ENCODE measurements around the gene CEP43. TPM values are rescaled to one million over a fixed set of nuclear protein-coding genes. Genes with fewer than 3 reads are reported as not detected.
A peak's percentile ranks its signal among the peaks of the same experiment; 100 is the strongest.

The CEP43 gene
- total RNA-seq, 1 donor from 2014 or later, result 12.1 TPM

DNA sequence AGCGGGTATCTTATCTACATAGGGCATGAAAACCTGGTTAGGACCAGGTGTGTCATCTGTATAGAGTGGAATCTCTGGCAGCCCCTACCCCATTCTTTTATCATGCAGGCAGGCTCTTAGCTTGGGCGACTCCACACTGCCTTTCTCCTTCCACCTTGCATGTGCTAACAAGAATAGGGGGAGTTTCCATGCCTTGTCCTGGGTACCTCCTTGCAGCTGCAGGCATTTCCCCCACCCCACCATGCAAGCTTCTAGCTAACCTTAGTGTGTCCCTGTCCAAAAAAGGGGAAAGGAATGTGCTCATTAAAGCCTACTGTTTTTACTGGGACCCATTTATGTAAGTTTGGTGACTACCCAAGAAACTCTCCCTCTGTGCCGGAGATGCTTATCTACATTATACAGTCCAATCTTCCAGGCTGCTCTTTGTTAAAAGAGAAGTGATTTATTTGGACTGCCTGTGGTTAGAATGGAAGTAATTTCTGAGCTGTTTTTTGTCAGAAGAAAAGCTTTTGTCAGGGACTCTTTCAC, 10.5 kb upstream of the CEP43 start:
- Mint-ChIP-seq H3K36me3 (ENCODE audit: unreplicated experiment) (no peaks in the 10 kb centered on the region), H3K9me3 (ENCODE audit: unreplicated experiment) (peaks cover 2% of the 10 kb centered on the region), H3K27me3 (ENCODE audit: unreplicated experiment) (no peaks in the 10 kb centered on the region), H3K4me1 (ENCODE audit: low read depth, unreplicated experiment) (no peaks in the 10 kb centered on the region), H3K27ac (ENCODE audit: unreplicated experiment) (no peak overlapping the region), H3K4me3 (ENCODE audit: unreplicated experiment) (no peak overlapping the region)
- TF ChIP-seq, protein P1, sequence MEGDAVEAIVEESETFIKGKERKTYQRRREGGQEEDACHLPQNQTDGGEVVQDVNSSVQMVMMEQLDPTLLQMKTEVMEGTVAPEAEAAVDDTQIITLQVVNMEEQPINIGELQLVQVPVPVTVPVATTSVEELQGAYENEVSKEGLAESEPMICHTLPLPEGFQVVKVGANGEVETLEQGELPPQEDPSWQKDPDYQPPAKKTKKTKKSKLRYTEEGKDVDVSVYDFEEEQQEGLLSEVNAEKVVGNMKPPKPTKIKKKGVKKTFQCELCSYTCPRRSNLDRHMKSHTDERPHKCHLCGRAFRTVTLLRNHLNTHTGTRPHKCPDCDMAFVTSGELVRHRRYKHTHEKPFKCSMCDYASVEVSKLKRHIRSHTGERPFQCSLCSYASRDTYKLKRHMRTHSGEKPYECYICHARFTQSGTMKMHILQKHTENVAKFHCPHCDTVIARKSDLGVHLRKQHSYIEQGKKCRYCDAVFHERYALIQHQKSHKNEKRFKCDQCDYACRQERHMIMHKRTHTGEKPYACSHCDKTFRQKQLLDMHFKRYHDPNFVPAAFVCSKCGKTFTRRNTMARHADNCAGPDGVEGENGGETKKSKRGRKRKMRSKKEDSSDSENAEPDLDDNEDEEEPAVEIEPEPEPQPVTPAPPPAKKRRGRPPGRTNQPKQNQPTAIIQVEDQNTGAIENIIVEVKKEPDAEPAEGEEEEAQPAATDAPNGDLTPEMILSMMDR (IDR thresholded peaks at IDR 0.05; ENCODE audit: partially characterized antibody, unreplicated experiment), result no peak
- no peak for DNase-seq

DNA sequence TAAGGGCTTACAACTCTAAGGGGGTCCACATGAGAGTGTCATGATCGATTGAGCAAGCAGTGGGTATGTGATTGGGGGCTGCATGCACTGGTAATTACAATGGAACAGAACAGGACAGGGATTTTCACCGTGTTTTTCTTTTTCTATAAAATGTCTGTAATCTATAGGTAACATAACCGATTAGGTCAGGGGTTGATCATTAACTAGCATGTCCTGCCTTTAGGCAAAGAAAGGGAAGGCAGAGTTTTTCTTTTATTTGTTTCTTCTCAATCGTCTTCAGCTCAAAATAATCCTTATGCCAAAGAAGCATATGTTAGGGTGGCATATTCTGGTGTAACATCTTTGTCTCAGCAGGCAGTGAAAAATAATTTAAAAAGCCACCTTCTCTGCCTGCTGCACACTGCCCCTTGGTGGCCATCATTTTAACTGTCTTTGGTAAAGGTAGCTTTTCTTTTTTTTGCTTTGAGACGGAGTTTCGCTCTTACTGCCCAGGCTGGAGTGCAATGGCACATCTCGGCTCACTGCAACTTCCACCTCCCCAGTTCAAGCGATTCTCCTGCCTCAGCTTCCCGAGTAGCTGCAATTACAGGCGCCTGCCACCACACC, 9.7 kb upstream of the CEP43 start:
- Mint-ChIP-seq H3K9me3 (ENCODE audit: unreplicated experiment) (no peaks in the 10 kb centered on the region), H3K36me3 (ENCODE audit: unreplicated experiment) (no peaks in the 10 kb centered on the region)

DNA sequence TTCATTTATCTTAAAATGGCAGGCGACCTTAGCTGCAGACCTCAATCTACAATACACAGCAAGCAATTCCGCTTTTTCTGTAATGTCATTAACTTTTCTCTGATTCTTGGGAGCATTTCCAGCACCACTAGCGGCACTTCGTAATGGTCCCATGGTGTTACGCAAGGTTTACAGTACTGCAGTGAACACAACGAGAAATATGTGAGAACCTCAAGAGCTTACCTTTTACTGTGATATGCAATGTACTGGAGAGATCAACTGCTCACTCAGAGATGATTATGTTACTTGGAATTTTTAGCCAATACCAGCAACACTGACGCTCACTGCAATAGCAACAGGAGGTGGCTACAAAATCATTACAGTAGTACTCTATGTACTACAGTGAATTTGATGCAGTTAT, 2.8 kb upstream of the CEP43 start:
- H3K27me3 Mint-ChIP-seq (ENCODE audit: unreplicated experiment), result no peaks in the 10 kb centered on the region
- no peak overlapping the region for H3K4me3 Mint-ChIP-seq (ENCODE audit: unreplicated experiment)
- no peaks in the 10 kb centered on the region for H3K9me3 Mint-ChIP-seq (ENCODE audit: unreplicated experiment)
- TF ChIP-seq, protein P1 (IDR thresholded peaks at IDR 0.05; ENCODE audit: partially characterized antibody, unreplicated experiment), result no peak
- no peaks in the 10 kb centered on the region for H3K36me3 Mint-ChIP-seq (ENCODE audit: unreplicated experiment)
- no peak for DNase-seq
- no peaks in the 10 kb centered on the region for H3K4me1 Mint-ChIP-seq (ENCODE audit: low read depth, unreplicated experiment)
- H3K27ac Mint-ChIP-seq (ENCODE audit: unreplicated experiment), result no peak overlapping the region

More for the DNA sequence above, 9.7 kb upstream of the CEP43 start:
- Mint-ChIP-seq H3K4me1 (ENCODE audit: low read depth, unreplicated experiment) (no peaks in the 10 kb centered on the region), H3K27me3 (ENCODE audit: unreplicated experiment) (no peaks in the 10 kb centered on the region), H3K27ac (ENCODE audit: unreplicated experiment) (no peak overlapping the region), H3K4me3 (ENCODE audit: unreplicated experiment) (no peak overlapping the region)
- DNase-seq, result no peak
- TF ChIP-seq, protein P1 (IDR thresholded peaks at IDR 0.05; ENCODE audit: partially characterized antibody, unreplicated experiment), result peak; percentile 63

DNA sequence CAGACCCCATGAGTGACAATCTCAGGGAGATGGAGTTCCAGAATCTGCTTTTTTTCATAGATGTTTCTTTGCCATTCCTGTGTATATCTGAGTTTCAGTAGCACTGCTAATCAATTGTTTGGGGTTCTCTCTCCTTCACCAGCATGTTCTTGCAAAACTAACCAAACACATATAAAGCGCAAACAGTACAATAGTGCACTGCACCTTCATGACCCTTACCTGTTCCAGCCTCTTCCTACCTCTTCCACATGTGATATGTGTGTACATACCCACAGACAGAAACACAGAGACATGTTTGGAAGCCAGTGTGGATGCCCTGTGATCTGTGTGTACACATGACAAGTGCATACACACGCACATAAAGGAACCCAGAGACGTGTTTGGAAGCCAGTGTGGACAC, 1.8 kb upstream of the CEP43 start:
- Mint-ChIP-seq H3K27ac (ENCODE audit: unreplicated experiment) (no peak overlapping the region), H3K9me3 (ENCODE audit: unreplicated experiment) (no peaks in the 10 kb centered on the region), H3K27me3 (ENCODE audit: unreplicated experiment) (no peaks in the 10 kb centered on the region), H3K4me3 (ENCODE audit: unreplicated experiment) (peak overlapping the region; percentile 17), H3K4me1 (ENCODE audit: low read depth, unreplicated experiment) (no peaks in the 10 kb centered on the region), H3K36me3 (ENCODE audit: unreplicated experiment) (no peaks in the 10 kb centered on the region)
- DNase-seq, result no peak
- TF ChIP-seq, protein P1 (IDR thresholded peaks at IDR 0.05; ENCODE audit: partially characterized antibody, unreplicated experiment), result no peak

DNA sequence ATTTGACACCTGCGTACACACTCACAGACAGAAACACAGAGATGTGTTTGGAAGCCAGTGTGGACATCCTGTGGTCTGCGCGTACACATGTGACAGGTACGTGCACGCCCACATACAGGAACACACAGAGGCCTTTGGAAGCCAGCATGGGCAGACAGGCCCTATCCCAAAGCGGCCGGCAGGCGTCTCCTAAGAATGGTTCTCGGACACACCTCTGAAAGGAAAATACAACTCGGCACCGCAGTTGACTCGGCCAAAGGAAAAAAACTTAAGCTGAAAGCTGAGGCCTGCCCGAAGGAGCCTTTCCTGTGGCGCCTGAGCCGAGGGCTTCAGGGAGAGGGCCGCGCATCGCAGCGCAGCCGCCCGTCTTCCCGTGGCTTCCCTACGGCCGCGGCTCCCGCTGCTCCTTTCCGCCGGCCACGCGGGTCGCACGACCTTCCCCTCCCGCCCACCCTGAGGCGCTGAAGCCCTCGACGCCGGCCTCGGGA, 1.4 kb upstream of the CEP43 start:
- TF ChIP-seq, protein P1 (IDR thresholded peaks at IDR 0.05; ENCODE audit: partially characterized antibody, unreplicated experiment), result peak; percentile 34

More for the DNA sequence above, 1.4 kb upstream of the CEP43 start:
- H3K36me3 Mint-ChIP-seq (ENCODE audit: unreplicated experiment), result no peaks in the 10 kb centered on the region
- peak; percentile 64 for DNase-seq
- H3K9me3 Mint-ChIP-seq (ENCODE audit: unreplicated experiment), result no peaks in the 10 kb centered on the region
- peak overlapping the region; percentile 17 for H3K4me3 Mint-ChIP-seq (ENCODE audit: unreplicated experiment)
- H3K4me1 Mint-ChIP-seq (ENCODE audit: low read depth, unreplicated experiment), result no peaks in the 10 kb centered on the region
- H3K27ac Mint-ChIP-seq (ENCODE audit: unreplicated experiment), result no peak overlapping the region
- no peaks in the 10 kb centered on the region for H3K27me3 Mint-ChIP-seq (ENCODE audit: unreplicated experiment)

Measured in glutamatergic neuron (in vitro differentiated cells).